HUDEP-2 (cell line): ENCODE data around the gene MBNL1.

Experiments used
- DNase-seq, 76 experiments: peaks; one replicate each; lab custom pipeline; 2025; ENCODE audit not compliant: unreplicated experiment in 76 of 76; lab: John Stamatoyannopoulos, UW

MBNL1 gene

DNA sequence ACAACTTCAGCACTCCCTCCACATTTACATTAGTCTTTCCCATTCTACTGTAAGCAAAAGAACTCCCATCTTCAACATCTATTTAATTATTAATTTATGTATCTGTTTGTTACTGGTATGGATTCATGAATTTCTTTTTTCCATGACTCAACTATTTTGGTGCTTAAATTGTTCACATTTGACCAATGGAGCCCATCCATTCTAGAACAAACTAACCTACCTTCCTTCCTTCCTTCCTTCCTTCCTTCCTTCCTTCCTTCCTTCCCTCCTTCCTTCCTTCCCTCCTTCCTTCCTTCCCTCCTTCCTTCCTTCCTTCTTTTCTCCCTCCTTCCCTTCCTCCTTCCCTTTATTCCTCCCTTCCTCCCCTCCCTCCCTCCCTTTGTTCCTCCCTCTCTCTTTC, 16.8 kb upstream of the MBNL1 start:
- DNase-seq, result no peak

DNA sequence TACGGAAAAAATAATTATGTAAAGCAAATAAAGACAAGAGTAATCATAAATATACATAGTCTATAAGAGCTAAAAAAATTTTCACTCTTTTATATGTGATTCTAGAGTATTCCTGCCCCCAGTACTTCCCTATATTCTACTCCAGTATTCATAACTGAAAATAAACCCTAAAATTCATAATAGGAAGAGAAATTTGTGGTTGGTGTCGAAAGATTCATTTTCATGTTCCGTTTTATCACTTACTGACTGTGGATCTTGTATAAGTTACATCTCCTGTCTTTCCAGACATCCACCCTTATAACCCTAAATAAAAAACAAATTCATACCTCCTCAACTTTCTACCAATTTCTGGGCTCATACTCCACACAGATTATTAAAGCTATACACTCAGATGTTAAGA, 16.0 kb upstream of the MBNL1 start:
- no peak for DNase-seq

DNA sequence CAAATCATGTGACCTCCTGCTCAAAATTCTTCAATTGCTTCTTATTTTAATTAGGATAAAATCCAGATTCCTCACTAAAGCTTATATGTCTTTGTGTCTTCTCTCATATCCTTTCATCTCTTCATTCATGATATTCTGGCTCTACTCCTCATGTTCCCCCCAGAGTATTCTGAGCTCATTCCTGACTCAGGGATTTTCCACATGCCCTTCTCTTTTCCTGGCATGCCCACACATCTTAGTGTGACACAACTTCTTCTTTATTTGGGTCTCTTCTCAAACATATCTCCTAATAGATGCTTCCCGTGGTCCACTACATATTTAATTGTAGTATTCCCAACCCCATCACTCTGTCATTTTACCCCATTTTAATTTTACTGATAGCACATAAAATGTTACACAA, 15.2 kb upstream of the MBNL1 start:
- DNase-seq, result no peak

DNA sequence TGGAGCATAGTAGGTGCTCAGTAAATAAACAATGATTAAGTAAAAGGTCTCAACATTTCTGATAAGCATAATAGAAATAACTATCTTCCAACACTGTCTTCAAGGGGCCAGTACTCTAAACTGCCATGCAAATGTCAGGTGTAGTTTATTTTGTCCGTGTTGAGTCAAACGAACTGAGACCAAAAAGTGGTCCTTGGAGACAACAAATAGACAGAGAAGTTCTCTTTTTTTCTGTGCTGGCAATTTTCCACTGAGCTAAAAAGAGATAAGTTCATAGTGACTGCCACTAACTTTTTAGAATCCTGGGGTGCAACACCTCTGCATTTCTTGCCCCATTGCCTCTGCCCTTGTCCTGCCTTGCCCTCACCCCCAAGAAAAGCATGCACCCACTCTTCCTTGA, 14.7 kb upstream of the MBNL1 start:
- DNase-seq, result peak in 2 of 76 experiments; percentile 15 to 19

DNA sequence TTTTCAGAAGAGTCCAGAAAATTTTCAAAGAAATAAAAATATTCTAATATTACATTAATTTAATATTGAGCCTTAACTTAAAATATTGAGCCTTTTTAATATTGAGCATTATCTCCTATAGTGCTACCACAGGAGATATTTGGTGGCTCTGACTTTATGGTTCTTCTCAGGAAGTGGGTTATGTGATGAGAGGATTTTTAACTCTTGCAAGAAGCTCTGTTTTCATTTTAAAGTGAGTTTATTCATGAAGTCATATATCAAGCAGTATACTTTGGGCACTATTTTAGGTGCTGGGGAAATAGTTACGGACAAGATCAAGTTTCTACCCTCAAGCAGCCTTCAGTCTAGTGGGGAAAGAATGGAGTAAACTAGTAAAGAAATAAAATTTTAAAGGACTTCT, 13.4 kb upstream of the MBNL1 start:
- DNase-seq, result no peak

DNA sequence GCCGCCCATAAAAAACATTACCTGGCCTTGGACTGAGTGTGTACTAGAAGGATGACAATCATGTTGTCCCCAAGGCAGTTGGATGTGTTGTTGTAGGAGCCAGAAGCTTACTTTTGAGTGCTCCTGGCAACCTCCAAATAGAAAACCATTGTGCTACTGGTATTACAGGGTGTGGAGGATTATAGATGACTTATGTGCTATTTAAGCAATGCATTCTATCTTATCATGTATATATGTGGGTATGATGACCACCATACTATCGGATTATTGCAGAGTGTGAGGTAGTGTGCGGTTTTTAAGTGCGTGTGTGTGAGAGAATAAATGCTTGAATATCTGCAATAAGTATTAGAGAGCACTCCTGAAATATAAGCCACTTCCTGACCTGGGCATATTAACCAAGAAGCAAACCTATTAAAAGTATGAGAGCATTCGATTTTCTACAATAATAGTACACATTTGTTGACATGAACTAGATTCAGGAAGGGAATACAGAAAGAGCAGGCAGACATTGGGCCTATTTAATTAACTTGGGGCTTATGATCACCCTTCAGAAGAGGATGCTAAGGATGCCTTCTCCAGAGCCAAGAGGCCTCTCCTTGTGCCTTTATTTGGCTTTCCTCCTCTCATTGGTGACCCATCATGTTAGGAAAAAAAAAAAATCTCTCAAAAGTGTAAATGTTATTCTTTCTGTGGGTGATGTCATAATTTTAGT, 11.7 kb upstream of the MBNL1 start:
- DNase-seq, result no peak

DNA sequence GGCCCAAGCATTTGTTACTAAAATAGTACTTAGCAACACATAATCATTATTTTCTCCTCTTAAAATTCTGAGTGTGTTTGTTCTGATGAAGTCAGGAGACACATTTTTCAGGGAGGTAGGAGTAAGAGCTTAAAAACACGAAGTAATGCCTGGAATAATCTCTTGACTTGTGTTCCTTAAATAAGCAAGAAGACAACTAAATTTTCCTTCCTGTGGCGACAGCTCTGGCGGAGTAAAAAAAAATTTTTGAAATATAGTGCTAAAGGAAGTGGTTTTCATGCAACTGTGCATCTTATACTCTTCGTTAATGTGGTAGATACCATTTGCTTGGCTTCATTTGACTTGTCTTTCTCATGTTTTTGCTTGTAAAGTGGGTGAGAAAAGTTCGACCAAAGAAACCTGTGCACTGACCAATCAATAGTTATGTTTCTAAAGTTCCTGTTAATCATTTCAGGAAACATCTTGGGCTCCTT, 11.1 kb upstream of the MBNL1 start:
- no peak for DNase-seq

DNA sequence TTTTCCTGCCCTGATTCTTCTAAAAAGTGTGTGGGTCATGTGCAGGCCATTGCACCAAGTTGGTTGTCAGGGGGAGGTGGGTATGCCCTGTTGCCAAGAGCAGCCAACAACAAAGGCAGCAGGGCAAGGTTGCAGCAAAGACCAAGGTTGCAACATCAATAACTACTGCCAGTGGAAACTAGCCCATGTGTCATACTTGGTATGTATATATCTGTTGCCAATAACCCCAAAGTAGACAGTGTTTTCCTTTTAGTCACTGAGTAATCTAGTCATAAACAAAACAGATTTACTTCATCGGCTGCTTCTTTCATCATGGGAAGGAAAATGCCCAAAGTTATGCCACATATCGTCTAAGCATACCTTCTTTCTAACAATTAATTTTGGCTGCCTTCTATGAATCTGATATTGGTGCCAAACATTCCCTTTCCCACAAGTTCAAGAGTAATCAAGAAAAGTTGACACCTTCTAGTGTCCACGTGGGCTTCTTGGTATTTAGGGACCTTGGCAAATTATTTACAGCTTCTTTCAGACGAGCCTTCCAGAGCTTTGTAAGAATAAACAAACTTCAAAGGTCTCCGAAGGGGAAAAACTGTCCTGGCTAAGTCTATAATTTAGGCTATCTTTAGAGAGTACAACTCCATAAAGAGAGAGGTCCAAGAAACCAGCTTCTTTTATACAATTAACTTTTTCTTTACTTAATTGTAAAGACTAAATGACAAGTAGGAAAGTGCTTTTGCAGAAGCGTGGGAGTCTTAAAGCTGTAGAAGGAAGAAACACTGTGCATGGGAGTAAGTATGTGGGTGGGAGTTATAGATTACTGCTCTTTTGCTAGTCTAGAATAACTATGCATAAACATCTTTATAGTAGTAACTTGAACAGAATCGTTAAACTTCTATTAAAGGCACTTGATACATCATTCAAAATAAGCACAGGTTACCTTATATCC, 10.0 kb upstream of the MBNL1 start:
- peak in 8 of 76 experiments; percentile 8 to 43 (median 20) for DNase-seq

DNA sequence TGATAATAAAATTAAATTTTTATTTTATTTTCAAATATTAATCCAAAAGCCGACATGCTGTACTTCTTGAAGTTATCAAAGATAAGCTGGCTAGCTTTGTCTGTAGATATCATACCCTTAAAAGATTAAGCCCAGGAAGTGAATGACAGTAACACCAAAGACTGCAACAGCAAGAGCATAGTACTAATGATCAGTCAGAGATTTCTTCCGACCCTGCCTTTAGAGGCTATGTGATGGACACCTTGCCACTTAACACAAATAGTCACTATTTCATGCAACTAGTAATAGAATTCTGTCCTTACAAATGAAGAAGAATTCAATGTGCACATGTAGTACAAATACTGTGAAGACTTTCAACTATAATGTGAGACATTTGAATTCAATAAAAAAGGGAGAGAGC, 9.3 kb upstream of the MBNL1 start:
- DNase-seq, result no peak

DNA sequence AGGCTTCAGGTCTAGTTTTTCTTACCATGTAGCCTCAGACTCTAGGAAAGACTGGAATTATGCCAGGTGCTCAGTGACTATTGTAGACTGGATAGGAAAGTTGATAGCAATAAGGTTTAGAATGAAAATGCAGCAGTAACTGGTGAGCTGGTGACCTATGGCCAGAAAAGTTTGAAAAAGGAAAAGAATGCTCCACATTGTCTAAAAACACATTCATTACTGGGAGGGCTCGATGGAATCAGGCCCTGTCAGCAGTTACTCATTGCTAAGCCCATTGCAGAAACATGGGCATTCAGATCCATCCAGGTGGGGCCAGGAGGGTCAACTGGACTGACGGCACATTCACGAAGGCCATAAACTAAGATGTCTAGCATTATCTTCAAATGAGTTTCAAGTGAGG, 8.7 kb upstream of the MBNL1 start:
- DNase-seq, result no peak

DNA sequence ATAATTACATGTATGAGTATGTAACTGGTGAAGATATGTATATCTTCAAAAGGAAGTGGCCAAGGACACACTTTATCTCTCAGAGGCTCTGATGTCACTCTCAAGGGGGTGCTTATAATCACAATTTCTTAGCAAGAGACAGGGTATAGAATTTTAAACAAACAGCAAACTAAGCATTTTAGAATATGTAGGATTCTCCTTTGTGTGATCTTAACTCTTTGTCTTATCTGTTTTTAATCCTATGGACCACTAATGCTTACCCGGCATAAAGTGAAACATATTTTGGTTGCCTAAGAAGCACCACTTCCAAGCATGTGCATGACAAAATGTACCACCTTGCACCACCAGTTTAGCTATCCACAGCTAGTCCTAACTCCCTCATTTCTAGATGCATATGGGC, 8.2 kb upstream of the MBNL1 start:
- DNase-seq, result no peak

DNA sequence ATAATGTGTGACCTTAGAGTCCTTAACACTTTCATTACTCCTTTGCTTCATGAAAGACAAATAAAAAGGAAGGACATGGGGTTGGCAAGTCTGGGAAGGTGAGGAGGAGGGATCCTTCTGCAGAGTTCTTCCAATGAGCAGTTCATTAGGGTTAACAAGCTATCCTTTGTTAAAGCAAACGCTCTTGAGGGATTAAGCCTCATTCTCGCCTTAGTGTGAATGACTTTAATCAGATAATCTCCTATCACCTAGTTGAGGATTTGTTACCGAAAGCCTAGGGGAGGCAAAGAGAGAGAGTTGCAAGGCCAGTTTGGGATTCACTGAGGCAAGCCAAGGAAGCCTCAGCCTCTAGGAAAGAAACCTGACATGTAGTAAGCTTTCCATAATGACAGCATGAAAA, 7.4 kb upstream of the MBNL1 start:
- no peak for DNase-seq

DNA sequence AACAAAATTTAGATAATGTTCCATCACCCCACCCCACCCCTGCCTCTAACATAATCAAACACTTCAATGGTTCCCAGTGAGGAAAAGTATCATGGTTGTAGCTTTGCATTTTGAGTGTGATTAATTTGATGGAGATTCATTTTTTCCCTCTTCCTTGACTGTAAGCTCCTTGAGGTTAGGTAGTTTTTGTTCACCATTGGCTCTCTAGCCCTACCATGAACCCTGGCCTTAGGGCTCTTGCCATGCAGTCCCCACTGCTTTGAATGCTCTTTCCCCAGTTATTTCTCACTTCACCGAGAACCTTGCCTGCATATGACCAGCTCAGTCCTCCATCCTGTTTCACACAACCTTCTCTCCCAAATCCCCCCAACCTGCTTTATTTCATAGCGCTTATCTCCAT, 5.0 kb upstream of the MBNL1 start:
- DNase-seq, result no peak

DNA sequence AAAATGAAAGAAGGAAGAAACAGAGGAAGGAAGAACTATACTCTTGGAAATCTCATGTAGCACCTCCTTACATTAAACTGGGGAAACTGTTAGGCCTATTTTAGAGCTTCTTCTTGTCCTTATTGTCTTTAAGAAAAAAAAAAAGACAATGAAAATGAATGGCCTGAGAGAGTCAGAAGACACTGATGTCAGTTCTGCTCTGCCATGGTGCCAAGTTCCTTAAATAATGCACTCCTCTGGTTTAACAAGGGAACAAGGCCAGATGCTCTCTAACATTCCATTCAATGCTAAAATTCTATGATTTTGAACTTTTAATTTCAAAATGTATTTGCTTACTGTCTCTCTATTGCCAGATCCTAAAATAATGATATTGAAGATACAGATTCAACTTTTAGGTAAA, 4.4 kb upstream of the MBNL1 start:
- no peak for DNase-seq

DNA sequence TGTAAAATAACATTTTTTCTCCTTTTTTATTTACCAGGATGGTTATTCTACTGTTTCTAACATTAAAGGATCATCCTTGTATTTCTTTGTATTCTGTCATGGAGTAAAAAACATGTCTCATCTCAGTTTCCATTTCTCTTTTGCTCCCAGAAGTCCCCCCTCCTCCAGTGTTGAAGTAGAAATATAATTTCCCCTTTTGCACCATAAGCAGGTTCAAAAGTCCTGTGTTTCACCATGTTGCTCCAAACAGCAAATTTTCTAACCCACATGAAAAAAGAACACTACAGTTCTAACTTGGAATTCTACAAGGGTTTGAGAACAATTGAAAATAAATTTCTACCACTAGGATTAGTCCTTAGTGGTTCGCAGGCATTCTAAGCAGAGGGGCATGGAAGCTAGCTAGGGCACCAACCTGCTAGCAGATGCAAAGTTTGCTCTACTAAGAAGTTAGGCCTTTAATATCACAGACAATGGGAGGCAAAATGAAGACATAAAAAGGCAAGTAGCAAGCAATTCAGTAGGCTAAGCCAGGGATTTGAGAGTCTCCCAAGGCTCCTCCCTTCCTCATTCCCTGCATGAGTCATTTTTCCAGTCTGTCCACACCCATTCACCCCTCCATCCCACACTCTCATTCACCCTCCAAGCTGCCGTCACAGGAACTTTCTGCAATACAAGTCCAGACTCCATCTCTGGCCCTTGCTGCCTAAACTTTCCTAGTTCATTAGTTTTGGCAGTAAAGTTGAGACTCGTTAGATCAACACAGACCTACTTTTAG, 2.3 kb upstream of the MBNL1 start:
- DNase-seq, result no peak

DNA sequence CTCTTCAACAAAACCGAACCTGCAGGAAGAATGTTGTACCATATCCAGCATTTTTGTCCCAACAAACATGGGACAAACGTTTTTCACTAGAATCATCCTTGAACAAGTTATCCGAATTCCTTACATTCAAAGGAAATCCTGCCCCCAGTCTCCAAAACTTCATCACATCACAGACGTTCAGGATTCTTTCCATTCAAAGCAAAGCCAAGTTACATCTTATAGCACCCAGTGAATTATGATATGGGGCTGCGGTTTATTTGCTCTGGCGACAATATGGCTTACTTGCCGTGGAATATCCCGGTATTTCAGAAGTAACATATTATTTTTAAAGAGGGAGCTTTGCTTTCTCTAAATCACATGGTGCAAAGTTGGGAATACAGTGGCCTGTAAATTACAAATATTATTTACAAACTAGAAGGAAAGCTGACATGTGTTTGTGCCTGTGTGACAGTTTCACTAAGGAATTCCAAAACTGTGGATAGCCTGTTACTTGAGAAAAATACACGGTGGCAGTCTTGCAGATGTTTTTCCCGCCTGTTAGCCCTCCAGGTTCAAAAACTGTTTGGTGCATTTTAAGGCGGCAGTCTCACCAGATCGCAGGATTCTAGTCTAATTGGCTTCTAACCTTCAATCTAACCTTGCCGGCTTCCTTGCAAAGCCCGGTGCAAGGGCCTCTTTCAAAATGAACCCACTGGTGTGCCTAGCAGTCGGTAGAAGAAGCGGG, 736 bp upstream of the MBNL1 start:
- peak in 5 of 76 experiments; percentile 17 to 48 (median 39) for DNase-seq

DNA sequence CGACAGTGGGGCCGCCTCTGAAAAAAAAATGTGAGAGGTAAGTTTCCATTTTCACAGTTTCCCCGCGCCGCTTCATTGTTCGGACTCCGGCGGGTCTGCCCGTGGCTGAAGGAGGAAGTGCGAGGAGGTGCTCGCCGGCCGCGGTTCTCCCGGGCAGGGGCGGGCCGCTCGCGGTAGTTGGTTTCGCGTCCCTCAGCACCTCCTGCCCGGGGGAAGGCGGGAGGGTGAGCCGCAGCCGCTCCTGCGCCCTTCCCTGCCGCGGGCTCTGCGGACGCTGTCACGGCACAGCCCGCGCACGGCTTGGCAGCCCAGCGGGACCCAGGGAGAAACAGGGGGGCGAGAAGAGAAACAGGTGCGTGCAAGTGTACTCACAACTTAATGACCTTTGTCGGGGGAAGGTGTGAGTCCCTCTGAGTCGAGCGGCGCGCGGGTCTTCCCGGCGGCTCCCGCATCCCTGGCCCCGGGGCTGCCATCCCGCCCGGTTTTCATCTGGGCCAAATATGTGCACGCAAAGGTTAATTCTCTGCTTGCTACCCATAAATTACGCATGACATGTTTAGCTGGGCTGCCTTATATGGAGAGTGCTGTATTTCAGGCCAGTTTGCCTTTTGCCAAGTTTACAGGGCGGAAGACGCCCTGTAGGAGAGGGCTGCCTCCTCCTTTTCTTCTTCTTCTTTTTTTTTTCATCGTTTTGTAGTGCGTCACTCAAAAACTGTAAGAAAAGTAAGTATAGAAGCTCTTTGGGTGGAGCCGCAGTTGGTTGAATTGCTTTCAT, 514 bp downstream of the MBNL1 start:
- peak in 12 of 76 experiments; percentile 18 to 83 (median 46) for DNase-seq

DNA sequence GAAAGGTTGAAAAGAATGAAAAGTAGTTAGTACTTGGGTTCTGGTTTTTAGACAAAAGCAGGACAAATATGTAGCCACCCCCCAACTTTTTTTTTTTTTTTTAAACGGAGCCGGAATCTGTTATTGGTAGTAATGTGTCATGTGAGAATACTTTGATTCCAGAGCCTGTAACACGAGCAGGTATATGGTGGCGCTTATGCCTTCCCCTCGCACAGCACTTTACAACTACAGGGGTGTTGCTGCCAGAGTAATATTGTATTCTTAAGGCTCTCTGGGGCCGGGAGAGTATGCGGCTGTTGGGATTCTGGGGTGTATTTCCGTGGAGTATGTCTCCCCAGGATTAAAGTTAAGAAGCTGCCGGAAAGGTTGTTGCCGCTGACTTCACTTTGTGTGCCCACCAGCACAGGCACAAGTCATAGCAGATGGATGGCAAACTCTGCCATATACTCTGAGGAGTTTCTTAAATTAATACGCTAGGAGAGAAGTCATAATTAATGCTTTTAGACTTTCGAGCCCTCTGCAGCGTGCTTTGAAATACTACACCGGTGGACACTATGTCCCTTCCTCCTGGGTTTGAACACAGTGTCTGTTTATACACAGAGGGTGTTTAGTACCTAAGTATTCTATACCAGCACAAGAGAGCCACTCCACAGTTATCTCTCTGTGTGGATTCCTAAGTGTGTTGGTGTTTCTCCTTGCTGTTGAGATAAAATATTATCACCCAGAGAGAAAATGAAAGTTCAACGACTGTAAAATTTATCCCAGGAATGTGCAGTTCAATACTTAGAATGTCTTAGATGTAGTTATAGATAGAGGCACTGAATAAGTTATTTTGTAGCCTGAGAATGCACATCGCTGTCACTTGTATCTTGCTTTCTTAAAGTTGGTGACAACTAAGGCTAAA, 1.4 kb downstream of the MBNL1 start:
- peak in 42 of 76 experiments; percentile 8 to 83 (median 48) for DNase-seq

DNA sequence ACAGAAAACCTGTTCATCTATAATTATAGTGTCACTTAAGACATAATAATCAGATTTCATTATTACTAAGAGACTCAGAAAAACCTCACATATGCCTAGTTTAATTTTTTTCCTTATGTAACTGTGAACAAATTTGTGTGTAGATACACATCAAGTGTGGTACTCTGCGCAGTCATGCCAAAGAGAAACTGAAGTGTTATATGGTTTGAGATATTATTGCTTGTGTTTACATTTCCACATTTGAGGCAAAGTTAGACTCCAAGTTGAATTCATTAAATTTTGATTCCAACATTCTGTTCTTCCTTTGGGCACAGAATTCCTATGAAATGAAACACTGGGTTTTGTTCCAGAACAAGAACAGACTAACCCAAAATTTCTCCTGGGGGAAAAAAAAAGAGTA, 2.2 kb downstream of the MBNL1 start:
- peak in 2 of 76 experiments; percentile 33 to 47 for DNase-seq
